Suprapubic skin (tissue), 3 donors: ENCODE results near the gene C11orf42.

Experiments used
- CTCF ChIP-seq, 2 donors: fragments of 200-600 bp in 1 of 2; fragments of 450-650 bp in 1 of 2; sonication (generic) in 1 of 2; IDR thresholded peaks; one replicate each; pipeline ENCODE4 v1.5.1; 2016 to 2019; ENCODE audit warnings: antibody characterized with exemption in 2 of 2, mild to moderate bottlenecking in 1 of 2, moderate library complexity in 1 of 2
- POLR2AphosphoS5 ChIP-seq, 3 donors: sonication (generic); formaldehyde crosslinking; IDR thresholded peaks; one replicate each; pipeline ENCODE4 v1.6.1; 2017; ENCODE audit warnings: antibody characterized with exemption in 3 of 3

DNA sequence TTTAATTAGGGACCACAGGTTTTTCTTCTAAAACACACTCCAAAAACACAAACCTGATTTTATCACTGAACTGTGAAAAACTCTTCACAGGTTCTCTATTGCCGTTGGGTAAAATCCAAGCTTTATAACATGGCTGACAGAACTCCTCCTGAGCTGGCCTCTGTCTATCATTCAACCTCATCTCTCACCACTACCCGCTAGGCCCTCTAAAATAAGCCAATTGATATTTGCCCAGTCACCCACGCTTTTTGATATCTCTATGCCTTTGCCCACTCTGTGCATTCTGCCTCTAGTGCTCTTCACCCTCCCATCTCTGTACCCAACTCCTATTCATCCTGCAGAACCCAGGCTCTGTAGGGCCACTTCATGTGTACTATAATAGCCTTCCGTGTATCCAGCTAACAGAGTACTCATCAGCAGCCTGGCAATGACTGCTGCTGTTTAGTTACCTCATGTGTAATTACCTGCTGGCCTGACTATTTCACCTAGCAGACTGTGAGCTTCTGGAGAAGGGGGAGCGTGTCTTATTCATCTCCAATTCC lies 32.5 kb downstream of the C11orf42 start:
- TF ChIP-seq POLR2AphosphoS5 (IDR thresholded peaks at IDR 0.05) (no peak), CTCF (IDR thresholded peaks at IDR 0.05) (no peak)
